Measurements from ENCODE around the gene PRKCB. TPM values are rescaled to one million over a fixed set of nuclear protein-coding genes. Genes with fewer than 3 reads are reported as not detected.

Gene PRKCB
- polyA plus RNA-seq, 1 donor from 2014 or later, result 27.6 TPM

DNA sequence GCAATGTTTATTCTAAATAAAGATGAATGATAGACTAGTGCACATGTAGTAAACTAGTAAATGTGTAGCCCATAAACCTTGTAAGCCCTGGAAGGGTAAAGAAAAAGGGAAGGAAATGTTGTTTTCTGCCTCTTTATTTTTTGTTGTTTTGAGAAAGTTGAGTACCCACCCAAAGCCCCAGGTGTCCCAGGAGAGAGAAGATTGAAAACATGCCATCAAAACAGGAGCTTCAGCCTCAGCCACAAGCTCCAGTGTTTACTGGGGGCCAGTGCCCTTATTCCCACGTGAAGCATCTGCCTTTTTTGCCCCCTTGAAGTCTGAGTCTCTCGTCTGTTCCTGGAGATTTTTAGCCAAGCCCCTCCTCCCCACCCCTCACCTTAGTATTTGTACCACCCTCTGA, 121.5 kb downstream of the PRKCB start:
- H3K4me2 ChIP-seq (ENCODE audit: low read length), result no peak overlapping the region
- no peaks in the 10 kb centered on the region for H3K79me2 ChIP-seq (replicated peaks; ENCODE audit: insufficient read depth, low read length)

DNA sequence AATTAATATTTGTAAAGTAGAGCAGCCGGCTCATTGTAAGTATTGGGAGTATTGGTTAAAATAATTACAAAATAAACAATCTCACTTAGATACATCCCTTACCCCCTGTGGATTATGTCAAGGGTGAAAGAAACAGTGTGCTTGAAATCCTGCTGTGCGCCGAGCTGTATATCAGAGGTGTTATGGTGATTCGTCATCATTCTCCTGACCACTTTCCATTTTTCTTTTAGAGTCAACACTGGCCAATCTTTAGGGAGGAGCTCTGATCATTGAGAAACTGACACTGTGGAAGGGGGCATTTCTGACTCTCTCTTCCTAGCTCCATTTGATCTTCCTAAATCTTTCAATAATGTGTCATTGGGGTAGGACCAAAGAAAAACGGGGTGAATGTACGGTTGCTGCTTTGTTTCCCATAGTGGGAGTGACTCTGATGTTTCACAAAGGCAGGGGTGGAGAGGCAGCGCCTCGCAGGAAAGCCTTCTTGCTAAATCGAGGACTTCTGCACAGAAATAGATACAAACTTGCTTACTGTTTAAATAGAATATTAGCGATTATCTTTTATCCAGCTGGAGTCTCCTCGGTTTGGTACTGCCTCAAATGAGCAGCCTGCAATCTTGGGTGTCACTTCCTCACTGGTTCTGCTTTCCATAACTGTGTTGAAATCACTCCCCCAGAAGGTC, 123.4 kb downstream of the PRKCB start:
- Histone ChIP-seq H3K27ac (ENCODE audit: low read length) (no peak overlapping the region), H3K9me3 (ENCODE audit: low read length) (no peaks in the 10 kb centered on the region), H3K79me2 (replicated peaks; ENCODE audit: insufficient read depth, low read length) (no peaks in the 10 kb centered on the region), H2AFZ (ENCODE audit: low read depth, low read length) (no peak overlapping the region), H3K9me2 (ENCODE audit: insufficient read depth, low read length) (no peaks in the 10 kb centered on the region), H3K9ac (ENCODE audit: low read length) (no peak overlapping the region), H3K4me2 (ENCODE audit: low read length) (no peak overlapping the region), H3K27me3 (ENCODE audit: insufficient read depth, low read depth, low read length) (no peaks in the 10 kb centered on the region), H3K4me3 (ENCODE audit: low read length) (no peak overlapping the region), H3K36me3 (ENCODE audit: insufficient read depth, low read length) (no peaks in the 10 kb centered on the region), H3F3A (ENCODE audit: insufficient read depth, low read length, poor library complexity, severe bottlenecking) (no peaks in the 10 kb centered on the region), H4K20me1 (ENCODE audit: insufficient read depth) (no peaks in the 10 kb centered on the region)
- no peak for TF ChIP-seq SMC3 (conservative IDR thresholded peaks at IDR 0.05; ENCODE audit: poor library complexity)
- no peak for TF ChIP-seq REST (IDR thresholded peaks at IDR 0.05; ENCODE audit: borderline replicate concordance)
- no peak for TF ChIP-seq RAD21 (conservative IDR thresholded peaks at IDR 0.05)
- no peak for TF ChIP-seq POLR2AphosphoS5 (IDR thresholded peaks at IDR 0.05)
- TF ChIP-seq TAF1 (IDR thresholded peaks at IDR 0.05; ENCODE audit: low read depth), result no peak
- no peak for TF ChIP-seq EP300 (conservative IDR thresholded peaks at IDR 0.05; ENCODE audit: poor library complexity, severe bottlenecking)
- TF ChIP-seq EZH2 (IDR thresholded peaks at IDR 0.05; ENCODE audit: borderline replicate concordance, insufficient read depth, low read length, poor library complexity, severe bottlenecking), result no peak
- TF ChIP-seq MXI1 (conservative IDR thresholded peaks at IDR 0.05; ENCODE audit: poor library complexity, severe bottlenecking), result no peak

More for the DNA sequence above, 121.5 kb downstream of the PRKCB start:
- no peaks in the 10 kb centered on the region for H3F3A ChIP-seq (ENCODE audit: insufficient read depth, low read length, poor library complexity, severe bottlenecking)
- H3K27ac ChIP-seq (ENCODE audit: low read length), result no peak overlapping the region
- H3K27me3 ChIP-seq (ENCODE audit: insufficient read depth, low read depth, low read length), result no peaks in the 10 kb centered on the region
- H2AFZ ChIP-seq (ENCODE audit: low read depth, low read length), result no peak overlapping the region
- H3K9ac ChIP-seq (ENCODE audit: low read length), result no peak overlapping the region
- H3K9me3 ChIP-seq (ENCODE audit: low read length), result no peaks in the 10 kb centered on the region
- H3K9me2 ChIP-seq (ENCODE audit: insufficient read depth, low read length), result no peaks in the 10 kb centered on the region
- H3K36me3 ChIP-seq (ENCODE audit: insufficient read depth, low read length), result no peaks in the 10 kb centered on the region
- H4K20me1 ChIP-seq (ENCODE audit: insufficient read depth), result no peaks in the 10 kb centered on the region
- TF ChIP-seq TAF1 (IDR thresholded peaks at IDR 0.05; ENCODE audit: low read depth) (no peak), RAD21 (conservative IDR thresholded peaks at IDR 0.05) (no peak), EZH2 (IDR thresholded peaks at IDR 0.05; ENCODE audit: borderline replicate concordance, insufficient read depth, low read length, poor library complexity, severe bottlenecking) (no peak), MXI1 (conservative IDR thresholded peaks at IDR 0.05; ENCODE audit: poor library complexity, severe bottlenecking) (no peak), REST (IDR thresholded peaks at IDR 0.05; ENCODE audit: borderline replicate concordance) (no peak), SMC3 (conservative IDR thresholded peaks at IDR 0.05; ENCODE audit: poor library complexity) (no peak), POLR2AphosphoS5 (IDR thresholded peaks at IDR 0.05) (no peak), CTCF (IDR thresholded peaks at IDR 0.05; ENCODE audit: poor library complexity, severe bottlenecking) (no peak), EP300 (conservative IDR thresholded peaks at IDR 0.05; ENCODE audit: poor library complexity, severe bottlenecking) (no peak)
- no peak overlapping the region for H3K4me3 ChIP-seq (ENCODE audit: low read length)

All from neural cell (in vitro differentiated cells).